HG02938 (cell line): ENCODE measurements around the gene NRF1.
"Not testable (repeated sequence)": the region's sequence is repeated elsewhere in the genome, so short reads cannot be mapped to it uniquely, and the experiment has no call there.

Source experiments
- ATAC-seq: cut with Tn5 transposase; IDR thresholded peaks from one replicate; pipeline ENCODE4 v1.9.1; 2021; ENCODE audit warnings: mild to moderate bottlenecking, moderate library complexity; ENCODE audit not compliant: unreplicated experiment

Gene NRF1

GRCh38 chr7:129779602-129780256 lies 168.2 kb downstream of the NRF1 start:
- no peak for ATAC-seq

DNA sequence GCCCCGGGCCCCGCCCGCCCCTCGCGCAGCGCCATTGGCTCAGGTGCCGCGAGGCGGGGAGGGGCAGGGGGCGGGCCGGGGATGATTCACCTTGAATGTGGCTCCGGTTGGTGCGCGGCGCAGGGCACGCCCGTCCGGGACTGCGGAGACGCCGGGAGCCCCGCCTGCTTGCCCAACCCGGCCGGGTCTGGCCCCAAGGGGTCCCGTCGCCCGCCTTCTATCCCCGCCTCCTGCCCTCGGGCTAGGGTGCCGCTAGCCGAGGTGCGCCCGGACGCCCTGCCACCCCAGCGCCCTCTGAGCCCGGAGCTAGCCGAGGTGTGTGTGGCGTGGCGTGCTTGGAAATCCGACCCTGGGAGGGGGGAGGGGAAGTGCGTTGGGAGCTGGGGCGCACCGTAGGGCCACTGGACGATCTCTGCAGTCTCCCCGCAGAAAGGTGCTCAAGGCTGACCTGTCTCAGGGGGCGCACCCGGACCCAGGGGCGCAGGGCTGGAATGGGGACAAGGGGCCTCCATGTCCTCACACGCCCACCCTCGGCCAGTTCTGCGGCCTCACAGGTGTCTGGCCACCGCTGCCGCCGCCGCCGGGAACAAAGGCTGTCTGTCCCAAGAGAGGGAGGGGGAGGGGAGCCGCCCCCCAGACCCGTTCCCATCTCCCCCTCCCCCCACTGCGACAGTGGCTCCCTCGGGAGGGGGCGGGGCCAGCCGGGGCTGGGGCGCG lies 168.9 kb downstream of the NRF1 start:
- no peak for ATAC-seq

DNA sequence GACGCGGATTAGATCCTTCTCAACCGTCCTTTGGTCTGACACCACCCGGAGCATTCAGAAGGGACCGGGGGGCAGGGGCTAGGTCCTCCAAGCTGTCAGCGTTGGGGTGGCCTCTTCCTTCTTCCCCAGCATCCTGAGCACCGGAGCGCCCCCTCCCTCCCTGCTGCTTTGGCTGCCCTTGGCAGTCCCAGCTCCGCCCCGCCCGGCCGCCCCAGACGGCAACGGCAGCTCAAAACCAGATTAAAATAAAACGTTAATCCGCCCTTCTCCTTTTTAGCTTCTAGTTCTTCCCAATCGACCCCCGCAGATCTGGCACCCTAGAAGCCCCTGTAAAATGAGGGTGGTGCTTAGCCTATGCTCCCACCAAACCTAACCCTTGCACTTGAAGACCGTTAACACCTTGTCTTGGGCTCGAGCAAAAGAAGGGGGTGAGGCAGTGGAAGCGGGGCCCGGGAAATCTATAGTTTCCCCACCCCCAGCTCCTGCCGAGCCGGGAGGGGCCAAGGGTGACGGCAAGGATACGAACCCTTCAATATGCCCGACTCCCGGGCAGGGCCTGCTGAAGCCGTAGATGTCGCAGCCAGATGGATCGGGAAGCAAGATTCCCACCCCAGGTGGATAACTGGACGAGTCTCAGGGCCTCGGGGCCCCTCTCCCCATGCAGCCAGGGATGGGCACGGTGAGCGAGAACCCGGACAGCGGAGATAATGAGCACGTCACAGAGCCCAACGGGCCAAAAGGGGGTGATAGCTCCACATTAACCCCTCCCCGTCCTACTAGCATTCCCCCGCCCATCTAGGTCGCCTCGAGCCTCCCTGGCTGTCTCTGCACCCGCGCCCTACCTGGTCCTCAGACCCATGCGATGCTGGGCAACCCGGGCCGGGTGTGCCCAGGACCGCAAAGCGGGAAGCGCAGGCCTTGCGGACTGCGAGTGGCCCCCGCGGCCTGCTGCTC lies 169.7 kb downstream of the NRF1 start:
- ATAC-seq: no peak

DNA sequence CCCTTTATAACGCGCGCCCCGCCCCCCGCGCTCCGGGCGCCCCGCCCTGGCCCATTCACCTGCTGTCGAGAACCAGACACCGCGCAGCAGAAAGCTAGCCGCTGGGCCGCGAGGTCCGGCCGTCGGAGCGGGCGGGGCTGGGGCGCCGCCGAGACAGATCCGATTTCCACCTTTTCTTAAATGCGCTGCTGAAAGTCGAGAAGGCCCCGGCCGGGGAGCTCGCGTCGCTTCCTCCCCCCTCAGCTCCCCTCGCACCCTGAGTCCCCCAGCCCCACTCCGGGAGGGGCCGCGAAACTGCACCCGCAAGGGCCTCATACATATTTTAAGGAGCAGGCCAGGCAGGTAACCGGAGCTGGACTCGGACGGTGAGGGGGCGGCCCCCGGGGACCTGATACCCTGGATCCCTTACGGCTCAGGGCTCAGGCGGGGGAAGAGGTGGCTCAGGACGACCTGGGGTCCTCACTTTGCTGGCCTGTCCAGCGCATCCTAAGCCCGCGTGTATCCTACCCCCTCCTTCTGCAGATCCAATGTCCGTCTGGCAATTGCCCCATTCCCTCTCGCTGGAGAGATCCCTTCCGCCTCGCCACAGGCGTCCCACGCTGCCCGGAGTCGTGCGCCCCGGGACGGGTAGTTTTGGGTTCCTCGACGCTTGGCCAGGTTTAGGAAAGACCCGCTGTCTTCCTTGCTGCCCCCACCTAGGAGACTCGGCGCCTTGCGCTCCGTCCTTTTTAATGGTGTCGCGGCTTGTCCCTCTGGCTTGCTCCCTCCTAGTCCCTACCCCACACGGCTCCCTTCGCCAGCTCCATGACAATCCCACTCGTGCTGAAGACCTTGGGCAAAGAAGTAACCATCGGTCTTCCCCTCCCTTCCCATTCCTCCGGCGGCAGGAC lies 170.7 kb downstream of the NRF1 start:
- ATAC-seq: no peak

DNA sequence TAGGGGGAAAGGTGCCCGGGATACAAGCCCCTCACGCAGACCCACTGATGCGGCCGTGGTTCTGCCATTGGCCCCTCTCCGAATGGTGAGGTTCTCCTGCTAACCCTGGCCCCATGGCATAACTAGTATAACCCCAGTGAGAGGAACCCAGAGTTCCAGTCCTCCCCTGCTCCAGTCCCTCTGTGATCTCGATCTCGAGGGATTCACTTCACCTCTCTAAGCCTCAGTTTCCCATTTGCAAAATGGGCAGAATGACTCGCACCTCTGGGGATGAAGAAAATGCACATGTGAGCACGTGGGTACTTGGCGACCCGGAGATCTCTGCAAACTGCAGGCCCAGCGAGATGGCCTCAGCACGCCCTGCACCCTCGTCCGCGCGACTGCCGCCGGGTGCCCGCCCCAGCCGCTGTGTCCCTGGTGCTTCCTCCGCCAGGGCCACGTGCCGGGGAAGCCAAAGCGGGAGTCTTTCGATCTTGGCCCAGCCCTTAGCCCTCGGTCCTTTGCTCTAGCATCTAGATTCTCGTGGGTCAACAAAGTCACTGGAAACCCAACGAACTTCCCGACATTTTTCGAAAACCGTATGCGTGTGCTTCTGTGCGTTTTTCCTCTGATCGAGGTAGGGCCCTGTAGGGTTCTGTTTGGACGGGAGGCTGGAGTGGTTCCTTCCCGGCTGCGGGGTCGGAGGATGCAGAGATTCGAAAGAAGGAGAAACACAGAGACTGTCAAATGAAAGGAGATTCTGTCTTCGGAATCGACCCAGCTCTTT lies 171.5 kb downstream of the NRF1 start:
- ATAC-seq: no peak

DNA sequence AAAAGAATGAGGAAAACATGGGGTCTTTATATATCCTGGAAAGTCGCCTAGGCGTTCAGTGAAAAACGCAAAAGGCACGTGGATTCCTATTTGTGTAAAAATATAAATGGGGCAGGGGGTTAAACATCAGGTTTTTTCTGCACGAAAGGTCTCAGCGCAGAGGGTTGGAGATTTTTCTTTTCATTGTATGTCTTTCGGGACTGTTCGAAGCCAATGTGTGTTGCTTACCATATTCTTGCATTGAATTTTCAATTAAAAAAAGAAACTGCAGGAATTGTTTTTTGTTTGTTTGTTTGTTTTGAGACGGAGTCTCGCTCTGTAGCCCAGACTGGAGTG lies 172.0 kb downstream of the NRF1 start:
- ATAC-seq: no peak

- no peak for ATAC-seq
Measured at GRCh38 chr7:129784437-129784782, 172.9 kb downstream of the NRF1 start.

DNA sequence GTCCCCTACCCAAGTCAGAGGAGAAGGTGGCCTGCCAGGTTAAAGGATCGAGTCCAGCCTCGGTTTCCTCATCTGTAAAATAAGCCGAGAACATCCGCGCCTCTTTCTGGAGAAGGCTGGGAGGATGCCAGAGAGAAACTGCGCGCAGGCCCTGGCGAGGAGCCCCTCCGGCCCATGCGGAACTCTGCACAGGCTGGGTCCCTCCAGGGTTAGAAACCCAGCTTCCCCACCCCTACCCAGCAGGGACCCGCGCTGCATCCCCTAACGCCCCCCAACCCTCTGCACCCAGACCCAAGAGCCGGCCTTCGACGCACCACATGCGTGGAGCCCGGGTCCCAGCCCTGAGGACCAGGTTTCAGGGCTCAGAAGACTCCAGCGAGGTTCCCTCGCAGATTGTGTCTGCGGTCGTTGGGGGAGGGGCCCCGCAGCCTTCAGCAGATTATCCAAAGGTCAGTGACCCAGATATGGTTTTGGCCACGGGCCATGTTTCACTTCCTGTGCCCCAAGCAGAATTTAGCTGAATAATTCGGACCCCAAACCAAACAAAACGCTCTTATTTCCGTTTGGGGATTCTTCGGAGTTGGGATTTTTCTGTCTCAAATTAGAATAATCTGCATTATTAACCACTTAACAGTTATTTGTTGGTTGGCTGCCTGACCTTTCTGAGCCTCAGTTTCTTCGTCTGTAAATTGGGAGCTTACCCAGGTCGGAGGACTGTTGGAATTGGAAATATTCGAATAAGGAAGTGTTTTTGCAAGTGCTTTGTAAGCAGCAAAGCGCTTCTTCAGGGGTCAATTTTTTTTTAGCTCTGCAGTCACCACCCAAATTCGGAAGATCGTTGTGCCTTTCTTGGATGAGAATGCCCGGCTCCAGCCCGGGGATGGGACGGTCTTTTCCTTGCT lies 173.5 kb downstream of the NRF1 start:
- no peak for ATAC-seq

- ATAC-seq: no peak
Measured at GRCh38 chr7:129785685-129786514, 174.4 kb downstream of the NRF1 start.

DNA sequence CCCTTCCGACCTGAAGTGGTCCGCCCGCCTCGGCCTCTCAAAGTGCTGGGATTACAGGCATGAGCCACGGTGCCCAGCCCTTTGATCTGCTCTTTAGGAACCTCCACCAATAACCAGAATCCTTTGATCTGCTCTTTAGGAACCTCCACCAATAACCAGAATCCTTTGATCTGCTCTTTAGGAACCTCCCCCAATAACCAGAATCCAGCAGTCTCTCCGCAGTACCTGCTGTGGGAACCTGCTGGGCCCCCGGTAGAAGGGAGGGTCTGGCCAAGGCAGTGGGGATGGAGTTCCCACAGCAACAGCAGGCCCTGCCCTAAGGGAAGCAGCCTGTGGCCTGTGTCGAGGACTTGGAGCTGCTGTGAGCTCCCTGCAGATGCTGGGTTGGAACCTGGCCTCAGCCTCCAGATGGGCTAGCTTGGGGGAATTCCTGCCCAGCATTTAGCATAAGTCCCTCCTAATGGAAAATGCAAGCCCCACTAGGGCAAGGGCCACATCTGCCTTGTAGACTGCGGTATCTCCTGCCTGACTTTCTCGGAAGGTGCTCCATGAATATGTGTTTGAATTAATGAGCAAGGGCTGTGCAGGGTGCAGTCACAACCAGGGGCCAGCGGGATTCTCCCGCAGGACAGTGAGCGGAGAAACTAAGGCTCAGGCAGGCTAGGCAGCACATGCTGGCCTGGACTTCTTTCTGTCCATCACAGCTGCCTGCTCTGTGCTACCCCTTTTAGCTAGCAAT lies 175.5 kb downstream of the NRF1 start:
- no peak for ATAC-seq

- ATAC-seq: no peak
Measured at GRCh38 chr7:129789000-129789399, 177.5 kb downstream of the NRF1 start.

GRCh38 chr7:129789652-129790051 lies 178.1 kb downstream of the NRF1 start:
- ATAC-seq: no peak

GRCh38 chr7:129790136-129790535 lies 178.6 kb downstream of the NRF1 start:
- no peak for ATAC-seq

- no peak for ATAC-seq
Measured at GRCh38 chr7:129792721-129793120, 181.2 kb downstream of the NRF1 start.

GRCh38 chr7:129793506-129794310 lies 182.2 kb downstream of the NRF1 start:
- no peak for ATAC-seq

GRCh38 chr7:129794461-129794860 lies 182.9 kb downstream of the NRF1 start:
- ATAC-seq: not testable (repeated sequence)
